Left ventricle myocardium inferior (tissue), 1 donor: ENCODE measurements around the gene ALG5. TPM values are rescaled to one million over a fixed set of nuclear protein-coding genes. Genes with fewer than 3 reads are reported as not detected.
A peak's percentile ranks its signal among the peaks of the same experiment; 100 is the strongest.

Source experiments
- DNase-seq: peaks from one replicate; pipeline ENCODE4 v3.0.0-alpha.2; 2020
- H3K27ac ChIP-seq: fragments of 200-600 bp; replicated peaks from 2 replicates; pipeline ENCODE4 v1.8.0; 2021
- H3K27me3 ChIP-seq: fragments of 200-600 bp; 2 replicates; pipeline ENCODE4 v1.8.0; 2021; ENCODE audit warnings: low read depth
- H3K36me3 ChIP-seq: fragments of 200-600 bp; 2 replicates; pipeline ENCODE4 v1.8.0; 2021
- H3K4me1 ChIP-seq: fragments of 200-600 bp; 2 replicates; pipeline ENCODE4 v1.8.0; 2021
- H3K4me3 ChIP-seq: fragments of 200-600 bp; 2 replicates; pipeline ENCODE4 v1.8.0; 2021; ENCODE audit warnings: mild to moderate bottlenecking, moderate library complexity
- H3K9me3 ChIP-seq: fragments of 200-600 bp; replicated peaks from 2 replicates; pipeline ENCODE4 v1.8.0; 2021
- CTCF ChIP-seq: fragments of 200-600 bp; IDR thresholded peaks from 2 replicates; pipeline ENCODE4 v1.8.0; 2021; ENCODE audit warnings: antibody characterized with exemption, mild to moderate bottlenecking, borderline replicate concordance
- intact Hi-C: fragments of 100-400 bp; cut with micrococcal nuclease; formaldehyde crosslinking; loops from one replicate; pipeline ENCODE4 v1.11.0; 2022
- total RNA-seq: library from RNA; stranded (reverse); fragmentation: NEBNext Ultra II Directional; extraction: Animal tissue kit (Norgen Biotek cat#: 25700); gene quantifications from one replicate; pipeline ENCODE4 v1.2.1, GENCODE V29; 2021
- donor health status: DM: no; HTN: yes; CAD: no; lungs with severe emphysema.

The ALG5 gene
- total RNA-seq, 1 donor from 2014 or later = 9.1 TPM

GRCh38 chr13:36998624-36999041 lies 507 bp downstream of the ALG5 start:
- Histone ChIP-seq H3K27ac (peak overlapping the region; percentile 91), H3K9me3 (no peaks in the 10 kb centered on the region), H3K4me3 (peak overlapping the region; percentile 87), H3K27me3 (no peaks in the 10 kb centered on the region), H3K4me1 (peaks cover 41% of the 10 kb centered on the region), H3K36me3 (peaks cover 23% of the 10 kb centered on the region)
- TF ChIP-seq CTCF = no peak
- intact Hi-C loops = no loop called here
- DNase-seq = peak; percentile 18

GRCh38 chr13:36997716-36998427 lies 1.3 kb downstream of the ALG5 start:
- no peak for DNase-seq
- Histone ChIP-seq H3K9me3 (no peaks in the 10 kb centered on the region), H3K4me3 (peak overlapping the region; percentile 87), H3K36me3 (peaks cover 25% of the 10 kb centered on the region), H3K27ac (no peak overlapping the region), H3K27me3 (no peaks in the 10 kb centered on the region), H3K4me1 (peaks cover 41% of the 10 kb centered on the region)
- intact Hi-C loops = no loop called here
- TF ChIP-seq CTCF = no peak

DNA sequence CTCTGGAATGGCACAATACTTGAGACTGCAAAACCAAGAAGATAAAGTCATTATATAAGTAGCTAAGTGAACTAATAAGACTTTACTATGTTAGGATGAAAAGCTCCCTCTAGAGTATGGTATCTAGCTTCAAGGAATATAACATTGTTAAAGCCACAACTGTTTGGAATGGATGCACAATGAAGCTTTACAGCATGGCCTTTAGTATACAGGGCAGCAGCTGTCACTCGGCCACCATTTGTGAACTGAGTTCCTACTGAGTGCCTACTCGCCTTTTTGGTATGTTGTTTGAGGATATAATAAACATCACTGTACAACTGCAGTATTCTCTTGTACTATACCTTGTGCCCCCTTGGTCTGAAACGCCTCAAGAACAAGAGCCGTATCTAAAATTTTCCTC lies 6.8 kb downstream of the ALG5 start:
- no peaks in the 10 kb centered on the region for H3K27me3 ChIP-seq
- H3K36me3 ChIP-seq = peaks cover 79% of the 10 kb centered on the region
- H3K4me3 ChIP-seq = no peak overlapping the region
- TF ChIP-seq CTCF = no peak
- no peak for DNase-seq
- no peak overlapping the region for H3K27ac ChIP-seq
- H3K9me3 ChIP-seq = no peaks in the 10 kb centered on the region
- peaks cover 2% of the 10 kb centered on the region for H3K4me1 ChIP-seq
- intact Hi-C loops = no loop called here

DNA sequence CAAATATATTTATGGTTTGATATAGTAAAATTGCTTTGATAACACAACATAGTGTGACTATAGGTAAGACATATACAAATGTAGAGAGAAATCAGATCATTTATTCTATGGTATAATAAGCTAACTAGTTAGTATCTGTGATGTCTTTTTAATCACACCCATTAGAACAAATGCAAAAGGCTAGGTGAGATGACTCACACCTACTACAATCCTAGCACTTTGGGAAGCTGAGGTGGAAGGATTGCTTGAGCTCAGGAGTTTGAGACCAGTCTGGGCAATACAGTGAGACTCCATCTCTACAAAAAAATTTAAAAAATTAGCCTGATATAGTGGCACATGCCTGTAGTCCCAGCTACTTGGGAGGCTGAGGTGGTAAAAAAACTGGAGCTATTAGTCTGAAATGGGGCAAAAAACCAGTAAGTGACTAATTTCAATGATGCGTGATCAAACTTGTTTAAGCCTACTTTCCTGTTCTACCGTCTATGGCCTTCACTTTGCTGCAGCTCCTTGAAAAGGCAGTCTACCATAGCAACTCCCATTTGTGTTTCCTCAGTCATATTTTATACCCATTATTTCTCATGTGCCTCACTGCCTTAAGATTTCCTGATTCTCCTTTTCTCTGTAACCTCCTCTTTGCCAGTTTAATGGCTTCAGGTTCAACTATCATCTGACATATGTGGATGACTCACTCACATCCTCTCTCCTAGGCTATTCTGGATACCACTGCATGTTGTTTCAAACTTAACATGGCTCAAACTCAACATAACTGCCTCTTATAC lies 12.5 kb downstream of the ALG5 start:
- peaks cover 99% of the 10 kb centered on the region for H3K36me3 ChIP-seq
- TF ChIP-seq CTCF = no peak
- intact Hi-C loops = no loop called here
- H3K27ac ChIP-seq = no peak overlapping the region
- no peak overlapping the region for H3K4me3 ChIP-seq
- no peaks in the 10 kb centered on the region for H3K4me1 ChIP-seq
- DNase-seq = no peak
- H3K9me3 ChIP-seq = no peaks in the 10 kb centered on the region
- H3K27me3 ChIP-seq = no peaks in the 10 kb centered on the region

DNA sequence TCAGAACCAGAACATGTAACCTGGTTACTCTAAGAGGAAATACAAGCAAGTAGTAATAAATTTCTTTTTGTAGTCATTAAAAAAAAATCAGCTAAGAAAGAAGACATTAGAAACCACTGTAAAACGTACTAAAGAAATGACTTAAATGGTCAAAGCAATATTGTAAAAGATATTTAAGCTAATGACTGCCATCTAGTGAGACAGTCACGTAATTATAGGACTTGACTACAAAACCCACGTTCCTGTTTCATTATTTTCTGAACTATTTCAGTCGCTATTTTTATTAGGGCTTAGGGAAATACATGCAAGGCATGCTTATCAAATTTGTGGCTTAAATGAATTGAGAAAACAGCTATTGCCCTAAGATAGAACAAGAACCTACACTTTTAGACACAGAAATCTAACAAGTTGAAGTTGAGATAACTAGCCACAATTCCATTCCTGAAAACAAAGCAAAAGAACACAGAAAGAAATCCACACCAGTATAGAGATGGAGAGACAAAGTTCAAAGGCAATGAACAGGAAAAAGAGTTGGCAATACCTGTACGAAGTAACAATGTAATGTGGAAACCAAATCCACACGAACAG lies 17.9 kb downstream of the ALG5 start:
- no peaks in the 10 kb centered on the region for H3K4me1 ChIP-seq
- H3K9me3 ChIP-seq = no peaks in the 10 kb centered on the region
- no peak for DNase-seq
- H3K27me3 ChIP-seq = no peaks in the 10 kb centered on the region
- intact Hi-C loops = loop anchor here (5.0 kb wide), 1 partner anchor 124 kb away; no protein-coding TSS in a partner anchor
- peak; percentile 64 for TF ChIP-seq CTCF
- H3K36me3 ChIP-seq = peaks cover 76% of the 10 kb centered on the region
- H3K4me3 ChIP-seq = no peak overlapping the region
- H3K27ac ChIP-seq = no peak overlapping the region
